Loucy (cell line): ENCODE data around the gene LIMK2.

Source experiments
- H2AFZ ChIP-seq: fragments of 200-600 bp; sonication (generic); 2 replicates; pipeline ENCODE4 v1.6.0; 2016; ENCODE audit warnings: antibody characterized with exemption, mild to moderate bottlenecking, low read length, moderate library complexity
- H3F3A ChIP-seq: fragments of 200-600 bp; 2 replicates; pipeline ENCODE4 v1.6.0; 2016; ENCODE audit warnings: antibody characterized with exemption, low read depth, mild to moderate bottlenecking
- H3K27me3 ChIP-seq: fragments of 200-600 bp; sonication (generic); 2 replicates; pipeline ENCODE4 v1.6.1; 2014; ENCODE audit warnings: low read length, mild to moderate bottlenecking; ENCODE audit not compliant: insufficient read depth, poor library complexity, severe bottlenecking
- H3K36me3 ChIP-seq: fragments of 200-600 bp; sonication (generic); 2 replicates; pipeline ENCODE4 v1.6.1; 2016; ENCODE audit warnings: low read length; ENCODE audit not compliant: insufficient read depth
- H3K4me1 ChIP-seq: fragments of 200-600 bp; sonication (generic); 2 replicates; pipeline ENCODE4 v1.5.1; 2014; ENCODE audit warnings: low read length, mild to moderate bottlenecking; ENCODE audit not compliant: insufficient read depth, poor library complexity, severe bottlenecking
- H3K4me2 ChIP-seq: fragments of 200-600 bp; sonication (generic); 2 replicates; pipeline ENCODE4 v1.6.0; 2014; ENCODE audit warnings: antibody characterized with exemption, low read length, low read depth, mild to moderate bottlenecking; ENCODE audit not compliant: poor library complexity, severe bottlenecking
- H3K4me3 ChIP-seq: fragments of 200-600 bp; sonication (generic); 2 replicates; pipeline ENCODE4 v1.5.1; 2014; ENCODE audit warnings: low read length, mild to moderate bottlenecking, mixed read lengths; ENCODE audit not compliant: poor library complexity, severe bottlenecking
- H3K79me2 ChIP-seq: fragments of 200-600 bp; sonication (generic); 2 replicates; pipeline ENCODE4 v1.6.1; 2014; ENCODE audit warnings: low read length; ENCODE audit not compliant: insufficient read depth
- H3K9ac ChIP-seq: fragments of 200-600 bp; sonication (generic); 2 replicates; pipeline ENCODE4 v1.6.0; 2014; ENCODE audit warnings: mild to moderate bottlenecking, low read depth, low read length, moderate library complexity; ENCODE audit not compliant: poor library complexity, severe bottlenecking
- H3K9me2 ChIP-seq: fragments of 200-600 bp; sonication (generic); replicated peaks from 2 replicates; pipeline ENCODE4 v1.6.1; 2016; ENCODE audit warnings: low read depth, low read length, mixed read lengths
- H3K9me3 ChIP-seq: fragments of 200-600 bp; sonication (generic); 2 replicates; pipeline ENCODE4 v1.6.1; 2014; ENCODE audit warnings: mild to moderate bottlenecking, antibody characterized with exemption, low read length, low read depth; ENCODE audit not compliant: insufficient read depth
- H4K20me1 ChIP-seq: fragments of 200-600 bp; sonication (generic); 2 replicates; pipeline ENCODE4 v1.6.0; 2014; ENCODE audit warnings: antibody characterized with exemption, low read length, mild to moderate bottlenecking; ENCODE audit not compliant: insufficient read depth, poor library complexity, severe bottlenecking
- CTCF ChIP-seq: fragments of 200-600 bp; sonication (generic); conservative IDR thresholded peaks from 2 replicates; pipeline ENCODE4 v1.5.1; 2014; ENCODE audit warnings: mild to moderate bottlenecking, antibody characterized with exemption, low read length
- EZH2phosphoT487 ChIP-seq: fragments of 200-600 bp; IDR thresholded peaks from 2 replicates; pipeline ENCODE4 v1.6.1; 2018; ENCODE audit warnings: antibody characterized with exemption, mild to moderate bottlenecking, moderate library complexity, borderline replicate concordance

Gene LIMK2

GRCh38 chr22:31227186-31227585 lies 15.1 kb downstream of the LIMK2 start:
- peaks cover 73% of the 10 kb centered on the region for H3K79me2 ChIP-seq
- no peak for TF ChIP-seq EZH2phosphoT487
- TF ChIP-seq CTCF: no peak

GRCh38 chr22:31229402-31230079 lies 17.4 kb downstream of the LIMK2 start:
- Histone ChIP-seq H3K9ac (peak overlapping the region; percentile 69), H3K9me2 (no peaks in the 10 kb centered on the region), H3K36me3 (peaks cover 18% of the 10 kb centered on the region; the same call in 1 of the 2 replicates), H3K9me3 (no peaks in the 10 kb centered on the region), H3F3A (no peaks in the 10 kb centered on the region; the same call in 1 of the 2 replicates), H3K4me3 (peak overlapping the region; percentile 48), H3K4me2 (peak overlapping the region; percentile 67), H3K4me1 (peaks cover 47% of the 10 kb centered on the region), H3K79me2 (peaks cover 64% of the 10 kb centered on the region), H3K27me3 (no peaks in the 10 kb centered on the region), H2AFZ (peak overlapping the region; percentile 39; the same call in 1 of the 2 replicates), H4K20me1 (peaks cover 14% of the 10 kb centered on the region)
- TF ChIP-seq CTCF (no peak), EZH2phosphoT487 (no peak)

More at GRCh38 chr22:31227186-31227585, 15.1 kb downstream of the LIMK2 start:
- peaks cover 18% of the 10 kb centered on the region; the same call in 1 of the 2 replicates for H3K36me3 ChIP-seq
- no peaks in the 10 kb centered on the region; the same call in 1 of the 2 replicates for H3F3A ChIP-seq
- H3K9me3 ChIP-seq: no peaks in the 10 kb centered on the region
- no peak overlapping the region for H3K9ac ChIP-seq
- H4K20me1 ChIP-seq: peaks cover 14% of the 10 kb centered on the region
- H3K27me3 ChIP-seq: no peaks in the 10 kb centered on the region
- H3K4me3 ChIP-seq: no peak overlapping the region
- H3K9me2 ChIP-seq: no peaks in the 10 kb centered on the region
- H3K4me1 ChIP-seq: peaks cover 40% of the 10 kb centered on the region
- H2AFZ ChIP-seq: no peak overlapping the region
- H3K4me2 ChIP-seq: no peak overlapping the region

- peaks cover 65% of the 10 kb centered on the region for H3K79me2 ChIP-seq
- no peak overlapping the region for H2AFZ ChIP-seq
- peak overlapping the region; percentile 69 for H3K9ac ChIP-seq
- H3K9me3 ChIP-seq: no peaks in the 10 kb centered on the region
- no peaks in the 10 kb centered on the region for H3K9me2 ChIP-seq
- peak overlapping the region; percentile 67 for H3K4me2 ChIP-seq
- H4K20me1 ChIP-seq: peaks cover 14% of the 10 kb centered on the region
- H3K4me3 ChIP-seq: peak overlapping the region; percentile 48
- H3K27me3 ChIP-seq: no peaks in the 10 kb centered on the region
- TF ChIP-seq EZH2phosphoT487: no peak
- no peak for TF ChIP-seq CTCF
- H3K36me3 ChIP-seq: peaks cover 18% of the 10 kb centered on the region; the same call in 1 of the 2 replicates
- no peaks in the 10 kb centered on the region; the same call in 1 of the 2 replicates for H3F3A ChIP-seq
- peaks cover 47% of the 10 kb centered on the region for H3K4me1 ChIP-seq
Measured at GRCh38 chr22:31230155-31230870, 18.2 kb downstream of the LIMK2 start.
